GF-D8 (cell line): ENCODE measurements around the gene FSHB.
"Not testable (repeated sequence)": the region's sequence is repeated elsewhere in the genome, so short reads cannot be mapped to it uniquely, and the experiment has no call there.

Source experiments
- DNase-seq: peaks from one replicate; lab custom pipeline; 2025; lab: John Stamatoyannopoulos, UW

The FSHB gene

GRCh38 chr11:30268638-30269037, 37.8 kb downstream of the FSHB start:
- DNase-seq, result not testable (repeated sequence)

- no peak for DNase-seq
Measured at GRCh38 chr11:30270671-30271070, 39.9 kb downstream of the FSHB start.

GRCh38 chr11:30277176-30277575, 46.4 kb downstream of the FSHB start:
- DNase-seq, result no peak

- no peak for DNase-seq
Measured at GRCh38 chr11:30279796-30280195, 49.0 kb downstream of the FSHB start.

GRCh38 chr11:30281476-30282288, 50.9 kb downstream of the FSHB start:
- DNase-seq, result no peak

GRCh38 chr11:30282289-30282631, 51.4 kb downstream of the FSHB start:
- DNase-seq, result no peak
